ENCODE data around the gene MMD. TPM values are rescaled to one million over a fixed set of nuclear protein-coding genes. Genes with fewer than 3 reads are reported as not detected.

Gene MMD
- total and polyA plus RNA-seq, 2 experiments from 2014 or later, result 65.3 to 85.0 TPM

GRCh38 chr17:55452139-55452790 is 30.6 kb upstream of the MMD start:
- TF ChIP-seq, protein P1, sequence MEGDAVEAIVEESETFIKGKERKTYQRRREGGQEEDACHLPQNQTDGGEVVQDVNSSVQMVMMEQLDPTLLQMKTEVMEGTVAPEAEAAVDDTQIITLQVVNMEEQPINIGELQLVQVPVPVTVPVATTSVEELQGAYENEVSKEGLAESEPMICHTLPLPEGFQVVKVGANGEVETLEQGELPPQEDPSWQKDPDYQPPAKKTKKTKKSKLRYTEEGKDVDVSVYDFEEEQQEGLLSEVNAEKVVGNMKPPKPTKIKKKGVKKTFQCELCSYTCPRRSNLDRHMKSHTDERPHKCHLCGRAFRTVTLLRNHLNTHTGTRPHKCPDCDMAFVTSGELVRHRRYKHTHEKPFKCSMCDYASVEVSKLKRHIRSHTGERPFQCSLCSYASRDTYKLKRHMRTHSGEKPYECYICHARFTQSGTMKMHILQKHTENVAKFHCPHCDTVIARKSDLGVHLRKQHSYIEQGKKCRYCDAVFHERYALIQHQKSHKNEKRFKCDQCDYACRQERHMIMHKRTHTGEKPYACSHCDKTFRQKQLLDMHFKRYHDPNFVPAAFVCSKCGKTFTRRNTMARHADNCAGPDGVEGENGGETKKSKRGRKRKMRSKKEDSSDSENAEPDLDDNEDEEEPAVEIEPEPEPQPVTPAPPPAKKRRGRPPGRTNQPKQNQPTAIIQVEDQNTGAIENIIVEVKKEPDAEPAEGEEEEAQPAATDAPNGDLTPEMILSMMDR (IDR thresholded peaks at IDR 0.05; ENCODE audit: low read depth, low read length), result no peak
- Histone ChIP-seq H3K27me3 (no peaks in the 10 kb centered on the region), H3K4me3 (no peak overlapping the region), H3K9me3 (ENCODE audit: low read depth) (no peaks in the 10 kb centered on the region), H3K36me3 (no peaks in the 10 kb centered on the region), H3K27ac (peak overlapping the region; percentile 3), H3K4me1 (ENCODE audit: low read depth) (peaks cover 10% of the 10 kb centered on the region)
- peak in 1 of 2 donors; percentile 81 for DNase-seq (ENCODE audit: low read depth in 1 of 2, low spot score in 1 of 2)

DNA sequence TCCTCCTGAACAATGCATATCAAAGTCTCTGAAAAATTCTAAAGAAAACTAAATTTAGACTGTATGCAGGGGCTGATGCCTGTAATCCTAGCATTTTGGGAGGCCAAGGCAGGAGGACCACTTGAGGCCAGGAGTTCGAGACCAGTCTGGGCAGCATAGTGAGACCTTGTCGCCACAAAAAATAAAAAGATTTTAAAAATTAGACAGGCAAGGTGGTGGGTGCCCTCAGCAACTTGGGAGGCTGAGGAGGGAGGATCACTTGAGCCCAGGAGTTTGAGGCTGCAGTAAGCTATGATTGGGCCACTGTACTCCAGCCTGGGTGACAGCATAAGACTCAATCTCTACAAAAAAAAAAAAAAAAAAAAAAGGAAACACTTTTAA is 30.1 kb upstream of the MMD start:
- Histone ChIP-seq H3K9me3 (ENCODE audit: low read depth) (no peaks in the 10 kb centered on the region), H3K36me3 (no peaks in the 10 kb centered on the region), H3K4me3 (no peak overlapping the region), H3K4me1 (ENCODE audit: low read depth) (peaks cover 13% of the 10 kb centered on the region), H3K27me3 (no peaks in the 10 kb centered on the region), H3K27ac (peak overlapping the region; percentile 52)
- DNase-seq (ENCODE audit: low read depth in 1 of 2, low spot score in 1 of 2), result no peak
- TF ChIP-seq, protein P1 (IDR thresholded peaks at IDR 0.05; ENCODE audit: low read depth, low read length), result no peak

- H3K4me1 ChIP-seq (ENCODE audit: low read depth), result peaks cover 18% of the 10 kb centered on the region
- no peaks in the 10 kb centered on the region for H3K27me3 ChIP-seq
- H3K27ac ChIP-seq, result peak overlapping the region; percentile 52
- H3K9me3 ChIP-seq (ENCODE audit: low read depth), result no peaks in the 10 kb centered on the region
- no peak overlapping the region for H3K4me3 ChIP-seq
- DNase-seq (ENCODE audit: low read depth in 1 of 2, low spot score in 1 of 2), result peak; percentile 58 to 80
- TF ChIP-seq, protein P1 (IDR thresholded peaks at IDR 0.05; ENCODE audit: low read depth, low read length), result no peak
- no peaks in the 10 kb centered on the region for H3K36me3 ChIP-seq
Observed at GRCh38 chr17:55451203-55451641, 29.6 kb upstream of the MMD start.

DNA sequence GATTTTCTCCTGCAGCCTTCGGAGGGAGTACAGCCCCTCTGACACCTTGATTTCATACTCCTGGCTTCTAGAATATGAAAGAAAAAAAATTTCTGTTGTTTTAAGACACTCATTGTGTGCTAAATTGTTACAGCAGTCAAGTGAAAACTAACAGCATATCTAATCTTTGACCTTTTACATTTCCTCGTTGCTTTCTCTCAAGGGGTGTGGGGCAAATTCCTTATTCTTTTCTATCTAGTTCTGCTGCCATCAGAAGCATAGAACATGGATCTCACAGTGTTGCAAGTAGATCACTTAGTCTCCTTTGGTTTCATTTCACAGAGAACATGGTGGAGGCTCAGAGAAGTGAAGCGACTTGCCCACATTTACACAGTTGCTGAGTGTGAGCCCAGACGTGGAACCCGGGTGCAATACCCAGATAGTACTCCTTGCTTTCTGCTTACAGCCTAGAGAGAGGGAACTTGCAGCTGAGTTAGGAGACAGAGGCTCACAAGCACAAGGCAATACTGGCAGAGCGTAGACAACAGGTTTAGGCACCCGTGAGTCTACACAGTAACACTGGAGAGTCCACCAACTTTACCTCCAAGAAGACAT is 28.7 kb upstream of the MMD start:
- TF ChIP-seq, protein P1 (IDR thresholded peaks at IDR 0.05; ENCODE audit: low read depth, low read length), result no peak
- Histone ChIP-seq H3K9me3 (ENCODE audit: low read depth) (no peaks in the 10 kb centered on the region), H3K4me3 (no peak overlapping the region), H3K27ac (no peak overlapping the region), H3K36me3 (no peaks in the 10 kb centered on the region), H3K27me3 (no peaks in the 10 kb centered on the region), H3K4me1 (ENCODE audit: low read depth) (peaks cover 21% of the 10 kb centered on the region)
- DNase-seq (ENCODE audit: low read depth in 1 of 2, low spot score in 1 of 2), result no peak

GRCh38 chr17:55448681-55449080 is 27.0 kb upstream of the MMD start:
- Histone ChIP-seq H3K27ac (no peak overlapping the region), H3K9me3 (ENCODE audit: low read depth) (no peaks in the 10 kb centered on the region), H3K36me3 (no peaks in the 10 kb centered on the region), H3K4me1 (ENCODE audit: low read depth) (peaks cover 34% of the 10 kb centered on the region), H3K4me3 (no peak overlapping the region), H3K27me3 (no peaks in the 10 kb centered on the region)
- DNase-seq (ENCODE audit: low read depth in 1 of 2, low spot score in 1 of 2), result peak in 1 of 2 donors; percentile 45
- TF ChIP-seq, protein P1 (IDR thresholded peaks at IDR 0.05; ENCODE audit: low read depth, low read length), result no peak

Data from cardiac muscle cell (in vitro differentiated cells and primary cell).